ENCODE data around the gene PPM1E.

PPM1E gene

DNA sequence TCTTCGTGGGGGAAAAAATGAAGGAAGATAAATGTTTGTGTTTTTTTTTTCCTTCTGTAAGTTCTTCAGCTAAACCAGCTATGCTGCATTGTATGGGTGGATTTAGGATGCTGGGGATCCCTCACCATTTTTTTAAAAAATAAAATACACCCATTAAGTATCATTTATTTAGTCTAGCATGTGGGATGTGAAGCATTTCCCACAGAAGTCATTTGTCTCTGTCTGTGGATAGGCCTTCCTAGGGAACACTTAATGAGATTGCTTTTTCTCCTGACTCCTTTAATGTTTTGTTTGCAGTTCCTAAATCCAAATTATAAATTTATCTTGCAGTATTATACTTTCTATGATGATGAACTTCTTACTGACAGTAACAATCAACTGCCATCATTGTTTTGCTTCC lies 146.7 kb downstream of the PPM1E start:
- H3K4me3 ChIP-seq (ENCODE audit: insufficient read length, low read depth): no peak overlapping the region
- no peak overlapping the region for H3K9ac ChIP-seq (ENCODE audit: insufficient read length, low read depth)
- H3K27me3 ChIP-seq (ENCODE audit: insufficient read depth, insufficient read length): no peaks in the 10 kb centered on the region
- TF ChIP-seq ZNF274 (IDR thresholded peaks at IDR 0.05; ENCODE audit: low read depth, low read length): no peak
- no peak for TF ChIP-seq SUZ12 (IDR thresholded peaks at IDR 0.05; ENCODE audit: extremely low read depth, insufficient read depth, insufficient read length)
- TF ChIP-seq YY1 (IDR thresholded peaks at IDR 0.05; ENCODE audit: insufficient read depth, insufficient read length): no peak
- no peaks in the 10 kb centered on the region for H3K4me1 ChIP-seq (ENCODE audit: insufficient read depth, insufficient read length)
- H3K36me3 ChIP-seq (ENCODE audit: insufficient read depth, insufficient read length, low read length): no peaks in the 10 kb centered on the region
- no peak for DNase-seq (ENCODE audit: low read depth, low spot score)
- H3K9me3 ChIP-seq (ENCODE audit: insufficient read depth, low read length): peaks cover 21% of the 10 kb centered on the region; the same call in 1 of the 2 replicates

GRCh38 chr17:58911741-58912343 lies 156.2 kb downstream of the PPM1E start:
- Histone ChIP-seq H3K4me1 (ENCODE audit: insufficient read depth, insufficient read length) (no peaks in the 10 kb centered on the region), H3K36me3 (ENCODE audit: insufficient read depth, insufficient read length, low read length) (no peaks in the 10 kb centered on the region), H3K4me3 (ENCODE audit: insufficient read length, low read depth) (no peak overlapping the region), H3K27me3 (ENCODE audit: insufficient read depth, insufficient read length) (no peaks in the 10 kb centered on the region), H3K9me3 (ENCODE audit: insufficient read depth, low read length) (peaks cover 37% of the 10 kb centered on the region), H3K9ac (ENCODE audit: insufficient read length, low read depth) (no peak overlapping the region)
- DNase-seq (ENCODE audit: low read depth, low spot score): no peak
- no peak for TF ChIP-seq YY1 (IDR thresholded peaks at IDR 0.05; ENCODE audit: insufficient read depth, insufficient read length)
- no peak for TF ChIP-seq SUZ12 (IDR thresholded peaks at IDR 0.05; ENCODE audit: extremely low read depth, insufficient read depth, insufficient read length)
- TF ChIP-seq ZNF274 (IDR thresholded peaks at IDR 0.05; ENCODE audit: low read depth, low read length): no peak

- DNase-seq (ENCODE audit: low read depth, low spot score): no peak
Measured at GRCh38 chr17:58913552-58913951, 157.9 kb downstream of the PPM1E start.

GRCh38 chr17:58913971-58914769 lies 158.5 kb downstream of the PPM1E start:
- TF ChIP-seq ZNF274 (IDR thresholded peaks at IDR 0.05; ENCODE audit: low read depth, low read length) (no peak), SUZ12 (IDR thresholded peaks at IDR 0.05; ENCODE audit: extremely low read depth, insufficient read depth, insufficient read length) (no peak), YY1 (IDR thresholded peaks at IDR 0.05; ENCODE audit: insufficient read depth, insufficient read length) (no peak)
- no peaks in the 10 kb centered on the region for H3K27me3 ChIP-seq (ENCODE audit: insufficient read depth, insufficient read length)
- no peak for DNase-seq (ENCODE audit: low read depth, low spot score)
- H3K4me1 ChIP-seq (ENCODE audit: insufficient read depth, insufficient read length): no peaks in the 10 kb centered on the region
- peaks cover 37% of the 10 kb centered on the region for H3K9me3 ChIP-seq (ENCODE audit: insufficient read depth, low read length)
- no peak overlapping the region for H3K9ac ChIP-seq (ENCODE audit: insufficient read length, low read depth)
- H3K36me3 ChIP-seq (ENCODE audit: insufficient read depth, insufficient read length, low read length): no peaks in the 10 kb centered on the region
- H3K4me3 ChIP-seq (ENCODE audit: insufficient read length, low read depth): no peak overlapping the region

More at GRCh38 chr17:58913552-58913951, 157.9 kb downstream of the PPM1E start:
- no peaks in the 10 kb centered on the region for H3K36me3 ChIP-seq (ENCODE audit: insufficient read depth, insufficient read length, low read length)
- TF ChIP-seq YY1 (IDR thresholded peaks at IDR 0.05; ENCODE audit: insufficient read depth, insufficient read length) (no peak), SUZ12 (IDR thresholded peaks at IDR 0.05; ENCODE audit: extremely low read depth, insufficient read depth, insufficient read length) (no peak), ZNF274 (IDR thresholded peaks at IDR 0.05; ENCODE audit: low read depth, low read length) (no peak)
- H3K9me3 ChIP-seq (ENCODE audit: insufficient read depth, low read length): peaks cover 37% of the 10 kb centered on the region
- no peaks in the 10 kb centered on the region for H3K27me3 ChIP-seq (ENCODE audit: insufficient read depth, insufficient read length)
- H3K9ac ChIP-seq (ENCODE audit: insufficient read length, low read depth): no peak overlapping the region
- no peaks in the 10 kb centered on the region for H3K4me1 ChIP-seq (ENCODE audit: insufficient read depth, insufficient read length)
- no peak overlapping the region for H3K4me3 ChIP-seq (ENCODE audit: insufficient read length, low read depth)

GRCh38 chr17:58917228-58917627 lies 161.6 kb downstream of the PPM1E start:
- no peaks in the 10 kb centered on the region for H3K4me1 ChIP-seq (ENCODE audit: insufficient read depth, insufficient read length)

GRCh38 chr17:58918072-58918471 lies 162.4 kb downstream of the PPM1E start:
- Histone ChIP-seq H3K9ac (ENCODE audit: insufficient read length, low read depth) (no peak overlapping the region), H3K4me3 (ENCODE audit: insufficient read length, low read depth) (no peak overlapping the region), H3K27me3 (ENCODE audit: insufficient read depth, insufficient read length) (no peaks in the 10 kb centered on the region), H3K36me3 (ENCODE audit: insufficient read depth, insufficient read length, low read length) (no peaks in the 10 kb centered on the region), H3K9me3 (ENCODE audit: insufficient read depth, low read length) (peaks cover 7% of the 10 kb centered on the region), H3K4me1 (ENCODE audit: insufficient read depth, insufficient read length) (no peaks in the 10 kb centered on the region)
- TF ChIP-seq SUZ12 (IDR thresholded peaks at IDR 0.05; ENCODE audit: extremely low read depth, insufficient read depth, insufficient read length) (no peak), YY1 (IDR thresholded peaks at IDR 0.05; ENCODE audit: insufficient read depth, insufficient read length) (no peak), ZNF274 (IDR thresholded peaks at IDR 0.05; ENCODE audit: low read depth, low read length) (no peak)
- DNase-seq (ENCODE audit: low read depth, low spot score): no peak

More at GRCh38 chr17:58917228-58917627, 161.6 kb downstream of the PPM1E start:
- peaks cover 15% of the 10 kb centered on the region for H3K9me3 ChIP-seq (ENCODE audit: insufficient read depth, low read length)
- DNase-seq (ENCODE audit: low read depth, low spot score): no peak
- TF ChIP-seq YY1 (IDR thresholded peaks at IDR 0.05; ENCODE audit: insufficient read depth, insufficient read length): no peak
- TF ChIP-seq ZNF274 (IDR thresholded peaks at IDR 0.05; ENCODE audit: low read depth, low read length): no peak
- no peak for TF ChIP-seq SUZ12 (IDR thresholded peaks at IDR 0.05; ENCODE audit: extremely low read depth, insufficient read depth, insufficient read length)
- H3K36me3 ChIP-seq (ENCODE audit: insufficient read depth, insufficient read length, low read length): no peaks in the 10 kb centered on the region
- H3K4me3 ChIP-seq (ENCODE audit: insufficient read length, low read depth): no peak overlapping the region
- no peaks in the 10 kb centered on the region for H3K27me3 ChIP-seq (ENCODE audit: insufficient read depth, insufficient read length)
- H3K9ac ChIP-seq (ENCODE audit: insufficient read length, low read depth): no peak overlapping the region

- H3K27me3 ChIP-seq (ENCODE audit: insufficient read depth, insufficient read length): no peaks in the 10 kb centered on the region
- no peak overlapping the region for H3K9ac ChIP-seq (ENCODE audit: insufficient read length, low read depth)
- H3K4me3 ChIP-seq (ENCODE audit: insufficient read length, low read depth): no peak overlapping the region
- no peaks in the 10 kb centered on the region for H3K36me3 ChIP-seq (ENCODE audit: insufficient read depth, insufficient read length, low read length)
- DNase-seq (ENCODE audit: low read depth, low spot score): no peak
- TF ChIP-seq ZNF274 (IDR thresholded peaks at IDR 0.05; ENCODE audit: low read depth, low read length) (no peak), SUZ12 (IDR thresholded peaks at IDR 0.05; ENCODE audit: extremely low read depth, insufficient read depth, insufficient read length) (no peak), YY1 (IDR thresholded peaks at IDR 0.05; ENCODE audit: insufficient read depth, insufficient read length) (no peak)
- H3K4me1 ChIP-seq (ENCODE audit: insufficient read depth, insufficient read length): no peaks in the 10 kb centered on the region
- no peaks in the 10 kb centered on the region for H3K9me3 ChIP-seq (ENCODE audit: insufficient read depth, low read length)
Measured at GRCh38 chr17:58918884-58919283, 163.2 kb downstream of the PPM1E start.

Measured in NT2/D1 (cell line).